HepG2 (cell line): ENCODE measurements around the gene NDUFS1. TPM values are rescaled to one million over a fixed set of nuclear protein-coding genes. Genes with fewer than 3 reads are reported as not detected.

Source experiments
- HOXA3 ChIP-seq: sonication (generic); formaldehyde crosslinking; IDR thresholded peaks from 2 replicates; pipeline ENCODE4 v1.5.0; 2020; ENCODE audit warnings: missing genetic modification reagents
- KDM5B ChIP-seq: sonication (generic); formaldehyde crosslinking; IDR thresholded peaks from 2 replicates; pipeline ENCODE4 v1.4.0; 2020; ENCODE audit warnings: missing genetic modification reagents, mild to moderate bottlenecking, borderline replicate concordance
- KLF9 ChIP-seq: IDR thresholded peaks from 2 replicates; pipeline ENCODE4 v1.6.1; 2016; ENCODE audit warnings: low read depth
- MAFG ChIP-seq: sonication (generic); formaldehyde crosslinking; IDR thresholded peaks from 2 replicates; pipeline ENCODE4 v1.5.1; 2020; ENCODE audit warnings: mild to moderate bottlenecking, missing genetic modification reagents
- POLR2G ChIP-seq: fragments of 200-400 bp; formaldehyde crosslinking; IDR thresholded peaks from 2 replicates; pipeline ENCODE4 v1.6.1; 2018; ENCODE audit warnings: mild to moderate bottlenecking, low read depth, low read length, moderate library complexity
- RBM39 ChIP-seq: fragments of 200-400 bp; formaldehyde crosslinking; IDR thresholded peaks from one replicate; pipeline ENCODE4 v1.6.1; 2018; ENCODE audit warnings: antibody characterized with exemption, mild to moderate bottlenecking, low read depth, low read length; ENCODE audit not compliant: poor library complexity, severe bottlenecking
- RFX5 ChIP-seq: IDR thresholded peaks from 2 replicates; pipeline ENCODE4 v1.6.1; 2011; ENCODE audit warnings: low read depth, low read length, improper control_type of control experiment
- TP53 ChIP-seq: sonication (generic); formaldehyde crosslinking; conservative IDR thresholded peaks from 2 replicates; pipeline ENCODE4 v1.4.0; 2020; ENCODE audit warnings: missing genetic modification reagents
- XBP1 ChIP-seq: sonication (generic); formaldehyde crosslinking; IDR thresholded peaks from 2 replicates; pipeline ENCODE4 v1.5.0; 2020; ENCODE audit warnings: missing genetic modification reagents
- ZNF232 ChIP-seq: sonication (generic); formaldehyde crosslinking; IDR thresholded peaks from 2 replicates; pipeline ENCODE4 v1.4.0; 2020; ENCODE audit warnings: missing genetic modification reagents, borderline replicate concordance
- ZNF335 ChIP-seq: sonication (generic); formaldehyde crosslinking; IDR thresholded peaks from 2 replicates; pipeline ENCODE4 v1.4.0; 2020; ENCODE audit warnings: missing genetic modification reagents
- ZNF674 ChIP-seq: sonication (generic); formaldehyde crosslinking; IDR thresholded peaks from 2 replicates; pipeline ENCODE4 v1.5.0; 2020; ENCODE audit warnings: low read depth, mild to moderate bottlenecking, missing genetic modification reagents
- ZNF75D ChIP-seq: sonication (generic); formaldehyde crosslinking; IDR thresholded peaks from 2 replicates; pipeline ENCODE4 v1.8.1; 2023; ENCODE audit warnings: missing genetic modification reagents, mild to moderate bottlenecking, borderline replicate concordance
- ZSCAN30 ChIP-seq: sonication (generic); formaldehyde crosslinking; IDR thresholded peaks from 2 replicates; pipeline ENCODE4 v1.5.0; 2020; ENCODE audit warnings: mild to moderate bottlenecking, missing genetic modification reagents
- polyA plus RNA-seq, 8 experiments: library from polyadenylated mRNA; depleted of rRNA in 3 of 8; stranded (reverse) in 7 of 8; unstranded in 1 of 8; fragments of >200 nt; fragmentation: Illumina TruSeq in 4 of 8; extraction: Trizol in 4 of 8; gene quantifications; 2 replicates each; pipeline versions ENCODE4 v1.2.1 to v1.2.3, GENCODE V29; 2011 to 2016; ENCODE audit warnings: low read depth in 4 of 8, missing spikeins in 1 of 8, mixed read lengths in 1 of 8; ENCODE audit not compliant: insufficient read depth in 1 of 8
- total RNA-seq, 5 experiments: library from RNA; depleted of rRNA; stranded (reverse); fragments of >200 nt; fragmentation: Illumina TruSeq; extraction: Trizol; gene quantifications; 2 replicates each; pipeline ENCODE4 v1.2.3, GENCODE V29; 2016; ENCODE audit warnings: low read depth in 1 of 5
- TF ChIP-seq, protein P1 (sequence below): sonication (generic); formaldehyde crosslinking; conservative IDR thresholded peaks from 2 replicates; pipeline ENCODE4 v1.5.0; 2020; ENCODE audit warnings: missing genetic modification reagents
- TF ChIP-seq, protein P2 (sequence below): sonication (generic); formaldehyde crosslinking; IDR thresholded peaks from 2 replicates; pipeline ENCODE4 v1.8.0; 2022; ENCODE audit warnings: missing genetic modification reagents, low read depth, mild to moderate bottlenecking, borderline replicate concordance
- TF ChIP-seq, protein P3 (sequence below): sonication (generic); formaldehyde crosslinking; IDR thresholded peaks from 2 replicates; pipeline ENCODE4 v1.5.0; 2020; ENCODE audit warnings: missing genetic modification reagents
- TF ChIP-seq, protein P4 (sequence below): sonication (generic); formaldehyde crosslinking; IDR thresholded peaks from 2 replicates; pipeline ENCODE4 v1.4.0; 2020; ENCODE audit warnings: missing genetic modification reagents, borderline replicate concordance
- TF ChIP-seq, protein P5 (sequence below): sonication (generic); formaldehyde crosslinking; IDR thresholded peaks from 2 replicates; pipeline ENCODE4 v1.4.0; 2020; ENCODE audit warnings: mild to moderate bottlenecking, missing genetic modification reagents

The NDUFS1 gene
- total and polyA plus RNA-seq, 2 of the 13 experiments (the other 11 are each of a cell fraction or from before 2014, with no cell fraction given) = 139 to 242 TPM

DNA sequence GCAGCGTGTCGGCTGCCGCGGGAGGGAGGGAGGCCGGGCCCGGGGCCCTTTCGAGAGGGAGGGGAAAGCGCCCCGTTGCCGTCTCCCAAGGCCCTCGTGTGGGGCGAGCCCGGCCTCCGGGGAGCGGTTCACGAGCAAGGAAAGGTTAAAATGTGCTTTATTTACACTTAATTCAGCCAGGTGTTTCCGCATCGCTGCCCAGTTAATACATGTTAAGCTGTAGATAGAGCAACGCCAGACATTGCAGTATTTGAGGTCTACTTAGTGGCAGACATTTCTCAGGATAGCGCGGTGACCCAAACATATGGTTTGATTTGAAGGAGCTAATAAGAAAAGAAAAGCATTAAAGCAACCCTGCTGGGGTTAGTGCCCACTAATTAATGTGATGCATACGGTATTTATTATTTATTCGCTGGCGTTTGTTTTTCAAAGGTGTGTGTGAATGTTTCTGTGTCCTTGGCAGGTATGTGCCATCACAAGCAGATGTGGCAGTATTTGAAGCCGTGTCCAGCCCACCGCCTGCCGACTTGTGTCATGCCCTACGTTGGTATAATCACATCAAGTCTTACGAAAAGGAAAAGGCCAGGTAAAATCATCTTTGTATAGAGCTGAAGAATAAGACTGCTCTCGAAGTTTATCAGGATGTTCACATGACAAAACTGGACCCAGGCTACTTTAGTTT, 1.0 kb upstream of the NDUFS1 start (continued):
- TF ChIP-seq, protein P1, sequence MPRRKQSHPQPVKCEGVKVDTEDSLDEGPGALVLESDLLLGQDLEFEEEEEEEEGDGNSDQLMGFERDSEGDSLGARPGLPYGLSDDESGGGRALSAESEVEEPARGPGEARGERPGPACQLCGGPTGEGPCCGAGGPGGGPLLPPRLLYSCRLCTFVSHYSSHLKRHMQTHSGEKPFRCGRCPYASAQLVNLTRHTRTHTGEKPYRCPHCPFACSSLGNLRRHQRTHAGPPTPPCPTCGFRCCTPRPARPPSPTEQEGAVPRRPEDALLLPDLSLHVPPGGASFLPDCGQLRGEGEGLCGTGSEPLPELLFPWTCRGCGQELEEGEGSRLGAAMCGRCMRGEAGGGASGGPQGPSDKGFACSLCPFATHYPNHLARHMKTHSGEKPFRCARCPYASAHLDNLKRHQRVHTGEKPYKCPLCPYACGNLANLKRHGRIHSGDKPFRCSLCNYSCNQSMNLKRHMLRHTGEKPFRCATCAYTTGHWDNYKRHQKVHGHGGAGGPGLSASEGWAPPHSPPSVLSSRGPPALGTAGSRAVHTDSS (CRISPR knock-in tag) = no peak
- TF ChIP-seq MAFG (CRISPR knock-in tag) (no peak), KDM5B (CRISPR knock-in tag) (0 out of 2 replicates have a peak, but pooled peaks have one; percentile 13), ZNF674 (CRISPR knock-in tag) (no peak), ZNF335 (CRISPR knock-in tag) (no peak), POLR2G (no peak), HOXA3 (CRISPR knock-in tag) (no peak), ZNF232 (no peak; the same call in 1 of the 2 replicates), XBP1 (CRISPR knock-in tag) (no peak), ZNF75D (CRISPR knock-in tag) (no peak), KLF9 (CRISPR knock-in tag) (no peak), TP53 (CRISPR knock-in tag) (no peak), ZSCAN30 (CRISPR knock-in tag) (no peak), RBM39 (no peak), RFX5 (no peak)
- TF ChIP-seq, protein P2, sequence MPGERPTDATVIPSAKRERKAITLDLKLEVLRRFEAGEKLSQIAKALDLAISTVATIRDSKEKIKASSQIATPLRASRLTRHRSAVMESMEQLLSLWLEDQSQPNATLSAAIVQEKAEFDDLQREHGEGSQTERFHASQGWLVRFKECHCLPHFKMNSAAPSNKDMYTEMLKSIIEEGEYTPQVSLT (CRISPR knock-in tag) = no peak
- TF ChIP-seq, protein P3, sequence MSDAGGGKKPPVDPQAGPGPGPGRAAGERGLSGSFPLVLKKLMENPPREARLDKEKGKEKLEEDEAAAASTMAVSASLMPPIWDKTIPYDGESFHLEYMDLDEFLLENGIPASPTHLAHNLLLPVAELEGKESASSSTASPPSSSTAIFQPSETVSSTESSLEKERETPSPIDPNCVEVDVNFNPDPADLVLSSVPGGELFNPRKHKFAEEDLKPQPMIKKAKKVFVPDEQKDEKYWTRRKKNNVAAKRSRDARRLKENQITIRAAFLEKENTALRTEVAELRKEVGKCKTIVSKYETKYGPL (CRISPR knock-in tag) = no peak
- TF ChIP-seq, protein P4, sequence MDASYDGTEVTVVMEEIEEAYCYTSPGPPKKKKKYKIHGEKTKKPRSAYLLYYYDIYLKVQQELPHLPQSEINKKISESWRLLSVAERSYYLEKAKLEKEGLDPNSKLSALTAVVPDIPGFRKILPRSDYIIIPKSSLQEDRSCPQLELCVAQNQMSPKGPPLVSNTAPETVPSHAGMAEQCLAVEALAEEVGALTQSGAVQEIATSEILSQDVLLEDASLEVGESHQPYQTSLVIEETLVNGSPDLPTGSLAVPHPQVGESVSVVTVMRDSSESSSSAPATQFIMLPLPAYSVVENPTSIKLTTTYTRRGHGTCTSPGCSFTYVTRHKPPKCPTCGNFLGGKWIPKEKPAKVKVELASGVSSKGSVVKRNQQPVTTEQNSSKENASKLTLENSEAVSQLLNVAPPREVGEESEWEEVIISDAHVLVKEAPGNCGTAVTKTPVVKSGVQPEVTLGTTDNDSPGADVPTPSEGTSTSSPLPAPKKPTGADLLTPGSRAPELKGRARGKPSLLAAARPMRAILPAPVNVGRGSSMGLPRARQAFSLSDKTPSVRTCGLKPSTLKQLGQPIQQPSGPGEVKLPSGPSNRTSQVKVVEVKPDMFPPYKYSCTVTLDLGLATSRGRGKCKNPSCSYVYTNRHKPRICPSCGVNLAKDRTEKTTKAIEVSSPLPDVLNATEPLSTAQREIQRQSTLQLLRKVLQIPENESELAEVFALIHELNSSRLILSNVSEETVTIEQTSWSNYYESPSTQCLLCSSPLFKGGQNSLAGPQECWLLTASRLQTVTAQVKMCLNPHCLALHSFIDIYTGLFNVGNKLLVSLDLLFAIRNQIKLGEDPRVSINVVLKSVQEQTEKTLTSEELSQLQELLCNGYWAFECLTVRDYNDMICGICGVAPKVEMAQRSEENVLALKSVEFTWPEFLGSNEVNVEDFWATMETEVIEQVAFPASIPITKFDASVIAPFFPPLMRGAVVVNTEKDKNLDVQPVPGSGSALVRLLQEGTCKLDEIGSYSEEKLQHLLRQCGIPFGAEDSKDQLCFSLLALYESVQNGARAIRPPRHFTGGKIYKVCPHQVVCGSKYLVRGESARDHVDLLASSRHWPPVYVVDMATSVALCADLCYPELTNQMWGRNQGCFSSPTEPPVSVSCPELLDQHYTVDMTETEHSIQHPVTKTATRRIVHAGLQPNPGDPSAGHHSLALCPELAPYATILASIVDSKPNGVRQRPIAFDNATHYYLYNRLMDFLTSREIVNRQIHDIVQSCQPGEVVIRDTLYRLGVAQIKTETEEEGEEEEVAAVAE (CRISPR knock-in tag) = no peak
- TF ChIP-seq, protein P5, sequence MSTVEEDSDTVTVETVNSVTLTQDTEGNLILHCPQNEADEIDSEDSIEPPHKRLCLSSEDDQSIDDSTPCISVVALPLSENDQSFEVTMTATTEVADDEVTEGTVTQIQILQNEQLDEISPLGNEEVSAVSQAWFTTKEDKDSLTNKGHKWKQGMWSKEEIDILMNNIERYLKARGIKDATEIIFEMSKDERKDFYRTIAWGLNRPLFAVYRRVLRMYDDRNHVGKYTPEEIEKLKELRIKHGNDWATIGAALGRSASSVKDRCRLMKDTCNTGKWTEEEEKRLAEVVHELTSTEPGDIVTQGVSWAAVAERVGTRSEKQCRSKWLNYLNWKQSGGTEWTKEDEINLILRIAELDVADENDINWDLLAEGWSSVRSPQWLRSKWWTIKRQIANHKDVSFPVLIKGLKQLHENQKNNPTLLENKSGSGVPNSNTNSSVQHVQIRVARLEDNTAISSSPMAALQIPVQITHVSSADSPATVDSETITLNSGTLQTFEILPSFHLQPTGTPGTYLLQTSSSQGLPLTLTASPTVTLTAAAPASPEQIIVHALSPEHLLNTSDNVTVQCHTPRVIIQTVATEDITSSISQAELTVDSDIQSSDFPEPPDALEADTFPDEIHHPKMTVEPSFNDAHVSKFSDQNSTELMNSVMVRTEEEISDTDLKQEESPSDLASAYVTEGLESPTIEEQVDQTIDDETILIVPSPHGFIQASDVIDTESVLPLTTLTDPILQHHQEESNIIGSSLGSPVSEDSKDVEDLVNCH (CRISPR knock-in tag) = 0 out of 2 replicates have a peak, but pooled peaks have one; percentile 38
